ENCODE results near the gene PRADC1.

The PRADC1 gene

GRCh38 chr2:73185965-73186364 is 47.1 kb downstream of the PRADC1 start:
- TF ChIP-seq CTCF (IDR thresholded peaks at IDR 0.05; ENCODE audit: low read depth, low read length, missing control alignments), result no peak
- in situ Hi-C loops (cut with HindIII; ENCODE audit: low sequenced_read_pairs), result no loop called here

More at GRCh38 chr2:73185965-73186364, 47.1 kb downstream of the PRADC1 start:
- DNase-seq (ENCODE audit: low read depth), result no peak
- H3K4me3 ChIP-seq (ENCODE audit: low read depth, low read length), result no peak overlapping the region

All from astrocyte of the cerebellum (primary cell).